HepG2 (cell line): Measurements from ENCODE around the gene GFRA4. TPM values are rescaled to one million over a fixed set of nuclear protein-coding genes. Genes with fewer than 3 reads are reported as not detected.

ENCODE experiments used
- ATAC-seq: fragments of 200-7000 bp; cut with Tn5 transposase; 3 replicates; pipeline ENCODE4 v1.9.1; 2020; ENCODE audit warnings: mild to moderate bottlenecking, moderate library complexity
- BruUV-seq: library from RNA; stranded (reverse); fragments of 400-500 nt; replicated peaks from 2 replicates; lab custom pipeline; 2021; lab: Mats Ljungman, UMichigan
- CTCF ChIA-PET: fragments of 300-600 bp; formaldehyde crosslinking; extraction: SDS; loops from one replicate; lab custom pipeline; 2021; ENCODE audit warnings: low total read pairs, inconsistent platforms, low intra/inter-chr PET ratio; lab: Yijun Ruan, JAX
- POLR2A ChIA-PET: fragments of 350-600 bp; sonication (Branson Sonifier 250); formaldehyde crosslinking; loops from one replicate; lab custom pipeline; 2020; ENCODE audit warnings: antibody characterized with exemption, inconsistent platforms; lab: Yijun Ruan, JAX
- DNase-seq: peaks from one replicate; pipeline ENCODE4 v3.0.0-alpha.2; 2015; ENCODE audit warnings: low spot score
- FAIRE-seq: peaks from 3 replicates; lab custom pipeline; 2011; peaks lifted over from hg19 to GRCh38; lab: Jason Lieb, UNC
- H2AFZ ChIP-seq: one replicate; pipeline ENCODE4 v1.6.1; 2011; ENCODE audit warnings: low read length, inconsistent platforms
- H3K27ac ChIP-seq: fragments of 300-600 bp; 3 replicates; pipeline ENCODE4 v1.8.0; 2011; ENCODE audit warnings: mixed run types, mild to moderate bottlenecking, mixed read lengths, low read length, inconsistent platforms; ENCODE audit not compliant: insufficient read depth; ENCODE audit errors: extremely low read length
- H3K27me3 ChIP-seq, 2 experiments: fragments of 200-600 bp in 1 of 2; 2 replicates in 1 of 2; 3 replicates in 1 of 2; pipeline versions ENCODE4 v1.6.0 to v1.8.0; 2011; ENCODE audit warnings: low read length in 2 of 2, mild to moderate bottlenecking in 2 of 2, moderate library complexity in 2 of 2, inconsistent platforms in 1 of 2; ENCODE audit not compliant: insufficient read depth in 2 of 2, control insufficient read depth in 1 of 2
- H3K36me3 ChIP-seq, 2 experiments: fragments of 200-600 bp in 1 of 2; replicated peaks in 1 of 2; 2 replicates in 1 of 2; 3 replicates in 1 of 2; pipeline versions ENCODE4 v1.5.1 to v1.8.0; 2011; ENCODE audit warnings: low read length in 2 of 2, inconsistent platforms in 1 of 2; ENCODE audit not compliant: insufficient read depth in 2 of 2, control insufficient read depth in 1 of 2
- H3K4me1 ChIP-seq: 2 replicates; pipeline ENCODE4 v1.5.1; 2012; ENCODE audit warnings: low read length, inconsistent platforms; ENCODE audit not compliant: insufficient read depth
- H3K4me2 ChIP-seq: 2 replicates; pipeline ENCODE4 v1.6.0; 2011; ENCODE audit warnings: low read depth, low read length, inconsistent platforms
- H3K4me3 ChIP-seq, 3 experiments: fragments of 200-600 bp in 1 of 3; sonication (generic), shearing (Covaris generic) in 1 of 3; replicated peaks in 1 of 3; 2 replicates each; pipeline ENCODE4 v1.5.1; 2011 to 2016; ENCODE audit warnings: low read length in 3 of 3, inconsistent platforms in 2 of 3, low read depth in 2 of 3, mild to moderate bottlenecking in 2 of 3, control low read depth in 1 of 3, mixed read lengths in 1 of 3; ENCODE audit not compliant: insufficient read depth in 1 of 3
- H3K79me2 ChIP-seq: one replicate; pipeline ENCODE4 v1.6.1; 2011; ENCODE audit warnings: low read length, inconsistent platforms; ENCODE audit not compliant: insufficient read depth
- H3K9ac ChIP-seq: 2 replicates; pipeline ENCODE4 v1.6.0; 2011; ENCODE audit warnings: mild to moderate bottlenecking, low read depth, low read length, inconsistent platforms; ENCODE audit not compliant: insufficient read depth
- H3K9me3 ChIP-seq: 2 replicates; pipeline ENCODE4 v1.5.1; 2012; ENCODE audit warnings: mild to moderate bottlenecking, low read length
- H4K20me1 ChIP-seq: 2 replicates; pipeline ENCODE4 v1.6.0; 2011; ENCODE audit warnings: inconsistent platforms, mild to moderate bottlenecking, low read length, moderate library complexity; ENCODE audit not compliant: insufficient read depth
- KAT8 ChIP-seq: IDR thresholded peaks from 2 replicates; pipeline ENCODE4 v1.6.1; 2016; ENCODE audit warnings: missing genetic modification reagents, missing compliant biosample characterization
- NBN ChIP-seq: fragments of 450-650 bp; conservative IDR thresholded peaks from 2 replicates; pipeline ENCODE4 v1.6.1; 2017
- TBX2 ChIP-seq: sonication (generic); formaldehyde crosslinking; IDR thresholded peaks from 2 replicates; pipeline ENCODE4 v1.5.0; 2020; ENCODE audit warnings: missing genetic modification reagents, mild to moderate bottlenecking, borderline replicate concordance
- ZBTB1 ChIP-seq: sonication (generic); formaldehyde crosslinking; IDR thresholded peaks from 2 replicates; pipeline ENCODE4 v1.4.0; 2020; ENCODE audit warnings: missing genetic modification reagents, borderline replicate concordance
- ZBTB20 ChIP-seq: sonication (generic); formaldehyde crosslinking; IDR thresholded peaks from 2 replicates; pipeline ENCODE4 v1.8.1; 2023; ENCODE audit warnings: missing genetic modification reagents, low read depth, mild to moderate bottlenecking, borderline replicate concordance
- ZNF282 ChIP-seq: fragments of 450-650 bp; IDR thresholded peaks from 2 replicates; pipeline ENCODE4 v1.6.1; 2018; ENCODE audit not compliant: partially characterized antibody
- ZNF432 ChIP-seq: sonication (generic); formaldehyde crosslinking; IDR thresholded peaks from 2 replicates; pipeline ENCODE4 v1.5.0; 2020; ENCODE audit warnings: missing genetic modification reagents, mild to moderate bottlenecking, borderline replicate concordance
- ZSCAN22 ChIP-seq: sonication (generic); formaldehyde crosslinking; IDR thresholded peaks from 2 replicates; pipeline ENCODE4 v1.4.0; 2020; ENCODE audit warnings: mild to moderate bottlenecking, missing genetic modification reagents
- WGBS: methylation state at CpG from one replicate; pipeline ENCODE4 v1.1.6; 2017; ENCODE audit warnings: low lambda C conversion rate; 5-methylcytosine and 5-hydroxymethylcytosine counted together
- in situ Hi-C: cut with HindIII; loops from 2 replicates; pipeline ENCODE4 v1.10.0; 2017; ENCODE audit warnings: low pct_unique_long_range_greater_than_20kb; ENCODE audit not compliant: extremely low pct_ligation_motif_present
- intact Hi-C: fragments of 100-400 bp; cut with micrococcal nuclease; formaldehyde crosslinking; loops from one replicate; pipeline ENCODE4 v1.10.0; 2022; ENCODE audit not compliant: unreplicated experiment
- polyA plus RNA-seq, 8 experiments: library from polyadenylated mRNA; depleted of rRNA in 3 of 8; stranded (reverse) in 7 of 8; unstranded in 1 of 8; fragments of >200 nt; fragmentation: Illumina TruSeq in 4 of 8; extraction: Trizol in 4 of 8; gene quantifications; 2 replicates each; pipeline versions ENCODE4 v1.2.1 to v1.2.3, GENCODE V29; 2011 to 2016; ENCODE audit warnings: low read depth in 4 of 8, missing spikeins in 1 of 8, mixed read lengths in 1 of 8; ENCODE audit not compliant: insufficient read depth in 1 of 8
- total RNA-seq, 5 experiments: library from RNA; depleted of rRNA; stranded (reverse); fragments of >200 nt; fragmentation: Illumina TruSeq; extraction: Trizol; gene quantifications; 2 replicates each; pipeline ENCODE4 v1.2.3, GENCODE V29; 2016; ENCODE audit warnings: low read depth in 1 of 5

Gene GFRA4
- total and polyA plus RNA-seq, 2 of the 13 experiments (the other 11 are each of a cell fraction or from before 2014, with no cell fraction given), result not detected

GRCh38 chr20:3640259-3640658 is 22.9 kb downstream of the GFRA4 start:
- FAIRE-seq (no peak), DNase-seq (no peak), ATAC-seq (no peak)
- no peak for TF ChIP-seq ZNF432
- TF ChIP-seq ZBTB20 (CRISPR knock-in tag), result no peak
- TF ChIP-seq TBX2 (CRISPR knock-in tag), result no peak
- no peak for TF ChIP-seq NBN
- WGBS, result 95% methylated on average over 3 of the region's 3 CpGs
- BruUV-seq, result TSS peak; percentile 27
- Histone ChIP-seq H3K9me3 (no peaks in the 10 kb centered on the region), H3K9ac (no peak overlapping the region), H3K27ac (no peak overlapping the region), H4K20me1 (no peaks in the 10 kb centered on the region), H2AFZ (no peak overlapping the region), H3K4me1 (no peaks in the 10 kb centered on the region), H3K79me2 (no peaks in the 10 kb centered on the region), H3K36me3 (peaks cover 10 to 18% of the 10 kb centered on the region in 2 experiments; a peak in 4 of 5 replicates), H3K4me2 (no peak overlapping the region), H3K27me3 (no peaks in the 10 kb centered on the region), H3K4me3 (no peak overlapping the region)
- CTCF ChIA-PET, result no interaction called here
- intact Hi-C loops (no loop called here), in situ Hi-C loops (no loop called here)
- POLR2A ChIA-PET, result no interaction called here

- H3K79me2 ChIP-seq, result no peaks in the 10 kb centered on the region
- FAIRE-seq (no peak), ATAC-seq (no peak), DNase-seq (no peak)
- TF ChIP-seq ZNF282 (no peak), ZSCAN22 (CRISPR knock-in tag) (no peak), ZBTB1 (no peak), KAT8 (CRISPR knock-in tag) (no peak)
- no TSS peak for BruUV-seq
- intact Hi-C loops, result no loop called here
- POLR2A ChIA-PET, result no interaction called here
- H3K4me2 ChIP-seq, result no peak overlapping the region
- peaks cover 7 to 10% of the 10 kb centered on the region in 2 experiments; a peak in 4 of 5 replicates for H3K36me3 ChIP-seq
- in situ Hi-C loops, result no loop called here
- H3K27me3 ChIP-seq, result no peaks in the 10 kb centered on the region
- 97% methylated on average over 1 of the region's 1 CpG for WGBS
- CTCF ChIA-PET, result no interaction called here
- H4K20me1 ChIP-seq, result no peaks in the 10 kb centered on the region
- H3K27ac ChIP-seq, result no peak overlapping the region
- H3K4me1 ChIP-seq, result peaks cover 17% of the 10 kb centered on the region
- H3K4me3 ChIP-seq, result no peak overlapping the region
- H2AFZ ChIP-seq, result no peak overlapping the region
- no peak overlapping the region for H3K9ac ChIP-seq
- no peaks in the 10 kb centered on the region for H3K9me3 ChIP-seq
Observed at GRCh38 chr20:3635346-3635745, 27.9 kb downstream of the GFRA4 start.
